Stimulated activated CD8-positive, alpha-beta memory T cell treated with anti-CD3 and anti-CD28 coated beads, Interleukin-2, amount 100 ng/mL, for 48 hours (primary cell): ENCODE measurements around the gene LPCAT1.
"Not testable (repeated sequence)": the region's sequence is repeated elsewhere in the genome, so short reads cannot be mapped to it uniquely, and the experiment has no call there.

Experiments
- DNase-seq, 2 donors: peaks; one replicate each; pipeline ENCODE4 v3.0.0-alpha.2; 2020; ENCODE audit warnings: low read depth in 2 of 2

Gene LPCAT1

DNA sequence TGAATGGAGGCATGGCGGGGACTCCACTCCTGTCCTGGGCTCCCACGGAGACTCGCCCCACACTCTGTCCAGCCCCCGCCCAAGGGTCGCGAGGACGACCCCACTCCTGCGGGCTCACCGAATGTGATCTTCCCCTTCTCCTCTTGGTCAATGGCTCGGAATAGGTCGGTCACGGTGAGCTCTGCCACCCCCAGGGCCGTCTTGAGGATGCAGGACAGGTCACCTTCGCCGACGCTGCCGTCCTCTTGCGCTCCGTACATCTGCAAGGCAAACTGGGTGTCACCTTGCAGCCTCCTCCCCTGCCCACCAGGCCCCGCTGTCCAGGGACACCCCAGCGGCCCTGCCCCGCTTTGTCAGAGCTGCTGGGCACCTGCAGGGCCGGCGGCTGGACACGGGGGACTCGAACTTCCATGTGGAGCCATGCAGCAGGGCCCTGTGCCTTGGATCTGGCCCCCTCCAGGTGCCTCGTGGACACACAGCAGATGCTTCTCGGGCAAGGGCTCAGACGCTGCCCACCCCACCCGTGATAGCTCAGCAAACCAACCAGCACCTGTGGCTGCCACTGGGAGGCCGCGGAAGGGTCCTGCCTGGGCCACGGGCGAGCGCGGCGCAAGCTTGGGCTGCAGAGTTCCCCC, 57.0 kb downstream of the LPCAT1 start:
- DNase-seq = no peak

- DNase-seq = no peak
Observed at GRCh38 chr5:1465966-1466471, 57.7 kb downstream of the LPCAT1 start.

DNA sequence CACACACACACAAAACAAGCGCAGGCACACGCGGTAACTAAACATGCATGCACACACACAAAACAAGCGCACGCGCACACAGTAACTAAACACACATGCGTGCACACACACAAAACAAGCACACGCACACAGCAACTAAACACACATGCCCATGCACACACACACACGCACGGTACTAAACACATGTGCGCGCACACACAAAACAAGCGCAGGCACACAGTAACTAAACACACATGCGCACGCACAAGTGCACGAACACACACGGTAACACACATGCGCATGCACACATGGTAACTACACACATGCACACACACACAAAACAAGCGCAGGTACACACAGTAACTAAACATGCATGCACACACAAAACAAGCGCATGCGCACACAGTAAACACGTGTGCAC, 58.6 kb downstream of the LPCAT1 start:
- no peak for DNase-seq

- no peak for DNase-seq
Observed at GRCh38 chr5:1464511-1464910, 59.2 kb downstream of the LPCAT1 start.

- DNase-seq = no peak
Observed at GRCh38 chr5:1464096-1464446, 59.7 kb downstream of the LPCAT1 start.

GRCh38 chr5:1463326-1464095, 60.2 kb downstream of the LPCAT1 start:
- no peak for DNase-seq

DNA sequence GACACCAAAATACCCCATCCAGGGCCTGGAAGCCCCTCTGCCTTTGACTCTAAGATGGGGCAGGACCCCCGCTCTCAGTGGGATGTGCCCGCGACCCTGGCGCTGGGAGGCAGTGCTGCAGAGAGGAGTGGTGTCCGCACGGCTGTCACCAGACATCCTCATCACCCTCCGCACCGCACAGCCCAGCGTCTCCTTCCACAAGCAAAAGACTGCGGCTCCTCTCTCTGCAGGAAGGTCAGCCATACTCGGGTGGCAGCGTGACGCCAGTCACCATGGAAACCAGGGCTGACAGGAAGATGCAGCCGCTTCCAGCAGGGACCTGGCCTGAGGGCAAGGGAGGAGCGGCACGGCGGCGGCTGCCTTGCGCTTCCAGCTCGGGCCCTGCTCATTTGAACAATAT, 61.4 kb downstream of the LPCAT1 start:
- no peak for DNase-seq

- no peak for DNase-seq
Observed at GRCh38 chr5:1461396-1461795, 62.4 kb downstream of the LPCAT1 start.

DNA sequence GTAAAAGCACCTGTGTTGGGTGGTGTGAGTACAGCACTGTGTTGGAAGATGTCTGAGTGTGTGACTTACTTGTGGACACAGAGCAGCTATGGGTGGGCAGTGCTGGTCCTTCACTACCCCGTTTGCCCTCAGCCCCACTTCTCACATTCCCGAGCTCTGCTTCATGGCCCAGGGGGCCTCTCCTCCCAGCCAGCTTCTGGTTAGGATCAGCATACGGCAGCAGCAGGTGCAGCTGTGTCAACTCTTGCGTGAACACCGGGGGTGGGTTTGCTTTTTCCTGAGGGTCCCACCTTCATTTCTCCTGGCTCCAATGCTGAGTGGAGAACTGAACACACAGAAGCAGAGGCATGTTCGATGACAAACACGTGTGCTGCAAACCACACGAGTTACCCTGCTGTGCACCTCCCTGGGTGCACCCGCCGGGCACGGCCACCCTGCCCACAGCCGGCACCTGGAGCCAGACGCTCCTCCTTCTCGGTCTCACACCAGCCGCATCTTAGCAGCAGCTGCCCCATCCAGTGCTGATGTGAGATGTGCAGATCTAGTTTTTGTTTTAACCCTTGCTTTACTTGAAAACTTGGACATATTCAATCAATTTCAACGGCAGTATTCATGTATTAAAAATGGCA, 63.6 kb downstream of the LPCAT1 start:
- no peak for DNase-seq

GRCh38 chr5:1459435-1459834, 64.3 kb downstream of the LPCAT1 start:
- DNase-seq = not testable (repeated sequence)

GRCh38 chr5:1456110-1456881, 67.5 kb downstream of the LPCAT1 start:
- not testable (repeated sequence) for DNase-seq

DNA sequence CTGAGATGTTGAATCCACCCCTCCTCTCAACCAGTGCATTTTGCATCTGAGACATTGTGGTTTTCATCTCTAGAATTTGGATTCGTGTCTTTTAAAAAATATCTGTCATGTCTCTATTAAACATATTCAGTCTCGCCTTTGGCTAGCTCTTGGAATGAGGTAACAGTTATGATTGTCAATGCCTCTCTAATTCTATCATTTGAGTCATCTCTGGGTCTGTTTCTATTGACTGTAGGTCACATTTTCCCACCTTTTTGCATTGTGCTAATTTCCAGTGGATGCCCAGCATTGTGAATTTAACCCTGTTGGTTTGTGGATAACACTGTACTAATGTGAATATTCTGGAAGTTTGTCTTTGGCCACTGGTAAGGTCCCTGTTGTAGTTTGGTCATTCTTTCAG, 70.1 kb downstream of the LPCAT1 start:
- DNase-seq = no peak

DNA sequence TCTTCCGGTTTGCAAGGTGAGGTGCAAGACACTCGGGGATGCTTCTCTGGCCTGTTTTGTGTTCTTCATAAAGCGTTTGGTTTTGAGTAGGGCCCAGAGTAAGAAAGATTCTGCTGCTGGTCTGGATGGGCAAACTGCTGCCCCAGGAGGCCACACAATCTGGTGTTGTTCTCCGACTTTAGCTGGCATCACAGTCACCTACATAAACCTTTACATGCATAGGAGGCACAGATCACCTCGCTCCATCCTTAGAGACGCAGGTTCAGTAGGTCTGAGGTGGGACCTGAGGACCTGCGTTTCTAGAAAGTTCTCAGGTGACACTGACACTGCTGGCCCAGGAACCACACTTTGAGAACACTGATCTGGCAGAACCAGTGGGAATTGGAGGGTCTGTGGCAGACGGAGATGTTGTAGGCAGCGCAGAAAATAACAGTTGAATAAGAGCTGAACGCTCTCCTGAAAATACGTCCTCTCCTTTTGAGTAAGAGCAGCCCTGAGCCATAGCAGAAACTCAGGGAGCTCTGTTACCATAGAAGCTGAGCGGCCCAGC, 74.6 kb downstream of the LPCAT1 start:
- DNase-seq = no peak

DNA sequence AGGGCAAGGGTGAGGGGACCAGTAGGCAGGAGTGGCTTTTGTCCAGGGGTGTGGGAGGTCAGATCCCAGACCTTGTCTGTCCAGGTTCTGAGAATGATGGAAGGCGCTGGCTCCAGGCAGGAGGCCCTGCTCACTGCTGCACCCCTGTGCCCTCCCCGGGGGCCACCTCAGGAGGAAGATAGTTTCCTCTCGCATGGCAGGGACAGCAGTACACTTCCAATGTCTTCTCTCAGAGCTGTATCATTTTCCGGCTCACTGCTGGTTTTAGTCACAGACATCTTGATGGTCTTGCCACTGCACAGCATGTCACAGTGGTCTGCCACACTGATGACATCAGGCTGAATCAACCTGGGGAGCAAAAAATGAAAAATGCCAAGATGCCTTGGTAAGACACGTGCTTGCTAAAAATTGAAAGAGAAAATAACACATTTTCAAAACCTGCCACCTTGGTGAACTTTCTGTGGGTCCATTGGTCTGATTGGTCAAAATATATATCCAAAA, 75.2 kb downstream of the LPCAT1 start:
- DNase-seq = peak; percentile 23 to 34

DNA sequence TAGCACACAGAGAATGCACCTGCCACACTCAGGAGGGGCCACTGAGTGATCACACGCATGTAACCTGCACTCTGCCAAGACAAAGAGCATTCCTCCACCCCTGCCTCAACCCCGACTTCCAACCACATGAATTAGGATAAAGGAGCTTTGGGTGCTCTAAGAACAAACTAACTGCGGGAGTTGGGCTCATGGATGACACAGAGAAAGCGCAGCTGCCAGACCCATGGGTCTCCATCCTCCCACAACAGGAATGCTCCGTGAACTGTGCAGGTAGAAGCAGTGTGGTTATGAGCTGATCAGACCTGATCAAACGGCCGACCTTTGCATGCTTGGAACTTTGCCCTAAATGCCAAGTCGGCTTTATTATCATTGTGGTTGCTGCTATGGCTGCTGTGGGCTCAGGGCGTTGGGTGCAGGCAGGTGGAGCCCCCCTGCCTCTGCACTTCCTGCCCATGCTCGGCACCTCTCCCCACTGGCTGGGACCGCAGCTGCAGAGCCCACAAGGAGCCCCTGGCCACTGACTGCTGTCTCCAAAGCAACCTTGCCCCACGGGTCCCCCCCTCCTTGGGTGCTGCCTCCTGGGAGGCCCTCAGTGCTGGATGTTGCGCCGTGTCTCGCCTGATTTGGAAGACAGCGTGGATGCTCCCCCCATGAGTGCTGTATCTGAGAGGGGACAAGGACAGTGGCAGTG, 75.9 kb downstream of the LPCAT1 start:
- DNase-seq = peak; percentile 8 to 33

GRCh38 chr5:1446602-1447343, 77.0 kb downstream of the LPCAT1 start:
- no peak for DNase-seq

- no peak for DNase-seq
Observed at GRCh38 chr5:1445689-1446601, 77.8 kb downstream of the LPCAT1 start.

DNA sequence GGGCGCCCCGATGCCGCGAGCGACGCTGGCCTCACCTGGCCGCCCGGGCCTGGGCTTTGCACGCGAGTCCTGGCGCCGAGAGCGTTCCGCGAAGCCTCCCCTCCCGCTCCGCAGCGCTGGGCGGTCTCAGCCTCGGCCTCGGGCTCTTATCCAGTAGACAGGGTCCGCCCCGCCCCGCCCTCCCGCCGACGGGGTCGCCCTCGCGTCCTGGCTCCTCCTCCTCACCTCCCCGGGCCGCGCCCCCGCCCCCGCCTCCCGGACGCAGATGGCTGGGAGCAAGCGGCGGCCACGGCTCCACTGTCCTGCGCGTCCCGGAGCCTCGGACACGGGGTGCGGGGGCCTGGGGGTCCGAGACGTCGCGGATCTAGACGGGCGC, 78.5 kb downstream of the LPCAT1 start, which contains the start of gene SLC6A3:
TSS of gene SLC6A3 (minus strand) at position 128 of the 376 bp plus-strand sequence. CDS start 2,243 bp downstream, outside the sequence.
- DNase-seq = peak; percentile 24 to 40
